Left lobe of liver (tissue), 2 donors: ENCODE measurements around the gene CCKAR. TPM values are rescaled to one million over a fixed set of nuclear protein-coding genes. Genes with fewer than 3 reads are reported as not detected.

Experiments
- ATAC-seq: fragments of 200-7000 bp; cut with Tn5 transposase; one replicate; pipeline ENCODE4 v1.9.1; 2020; ENCODE audit warnings: mild to moderate bottlenecking, moderate library complexity
- DNase-seq: peaks from one replicate; pipeline ENCODE4 v3.0.0-alpha.2; 2020; ENCODE audit warnings: low spot score
- total RNA-seq: library from RNA; stranded (reverse); gene quantifications from one replicate; pipeline ENCODE4 v1.2.1, GENCODE V29; 2021
- donor health status: DM: no; HTN: no; CAD: no; lungs with moderate emphysema.
- donor health status: DM: no; HTN: yes; CAD: no.

The CCKAR gene
- total RNA-seq, 1 donor from 2014 or later = not detected

DNA sequence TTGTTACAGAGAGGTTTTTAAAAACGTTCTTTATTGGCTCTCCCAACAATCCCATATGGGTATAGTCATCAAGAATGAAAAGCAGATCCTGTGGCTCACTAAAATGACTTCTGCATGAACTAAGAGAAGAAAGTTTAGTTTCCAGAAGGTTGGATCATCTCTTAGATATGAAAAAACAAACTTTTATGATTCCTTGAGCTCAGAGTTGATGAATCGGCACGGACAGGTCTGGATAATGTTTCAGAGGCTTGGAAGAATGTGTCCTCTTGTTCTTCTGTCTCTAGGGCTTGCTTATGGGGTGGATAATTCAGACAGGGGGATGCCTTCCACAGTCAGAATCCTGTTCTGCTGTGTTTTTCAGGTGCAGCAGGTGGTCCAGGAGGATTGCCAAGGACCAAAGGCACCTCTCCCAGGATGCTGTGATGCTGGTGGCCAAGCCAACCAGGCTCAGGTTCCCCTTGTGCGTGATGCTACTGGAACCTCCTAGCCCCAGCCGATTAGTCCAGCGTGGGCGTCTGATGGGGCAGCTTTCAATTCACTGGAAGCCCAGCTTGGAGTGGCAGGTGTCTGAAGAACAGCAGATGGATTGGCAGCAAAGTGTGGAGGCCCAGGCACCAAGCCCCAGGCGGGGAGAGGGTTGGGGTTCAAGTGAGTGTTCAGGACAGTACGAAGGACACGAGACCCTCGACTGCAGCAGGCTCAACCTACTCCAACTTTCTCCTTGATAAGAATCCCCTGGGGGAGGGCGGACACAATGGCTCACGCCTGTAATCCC is 30.3 kb downstream of the CCKAR start:
- no peak for ATAC-seq
- no peak for DNase-seq

DNA sequence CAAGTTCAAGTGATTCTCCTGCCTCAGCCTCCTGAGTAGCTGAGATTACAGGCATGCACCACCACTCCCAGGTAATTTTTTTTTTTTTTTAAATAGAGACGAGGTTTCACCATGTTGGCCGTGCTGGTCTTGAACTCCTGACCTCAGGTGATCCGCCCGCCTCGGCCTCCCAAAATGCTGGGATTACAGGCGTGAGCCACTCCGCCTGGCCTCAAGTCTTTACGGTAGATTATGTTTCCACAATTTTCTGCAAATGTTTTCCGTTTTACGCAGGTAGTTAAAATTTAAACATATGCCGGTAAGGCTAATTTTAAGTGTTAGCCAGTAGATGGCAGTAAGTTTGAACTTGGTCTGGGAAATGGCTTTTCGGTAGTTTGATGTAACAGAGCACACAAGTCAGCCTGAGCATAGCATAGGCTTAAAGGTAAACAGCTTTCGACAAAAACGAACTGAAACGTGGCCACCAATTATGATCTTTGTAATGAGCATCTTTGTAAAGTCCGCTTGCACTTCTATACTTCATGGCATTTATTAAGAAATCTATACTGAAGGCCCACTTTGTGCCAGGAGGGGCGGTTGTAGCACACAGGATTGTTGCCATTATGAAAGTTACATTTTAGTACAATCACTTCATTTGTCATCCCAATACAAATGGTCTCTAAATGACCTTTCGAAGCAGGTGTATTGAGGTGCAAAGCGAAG is 31.1 kb downstream of the CCKAR start:
- ATAC-seq = peak; percentile 96

DNA sequence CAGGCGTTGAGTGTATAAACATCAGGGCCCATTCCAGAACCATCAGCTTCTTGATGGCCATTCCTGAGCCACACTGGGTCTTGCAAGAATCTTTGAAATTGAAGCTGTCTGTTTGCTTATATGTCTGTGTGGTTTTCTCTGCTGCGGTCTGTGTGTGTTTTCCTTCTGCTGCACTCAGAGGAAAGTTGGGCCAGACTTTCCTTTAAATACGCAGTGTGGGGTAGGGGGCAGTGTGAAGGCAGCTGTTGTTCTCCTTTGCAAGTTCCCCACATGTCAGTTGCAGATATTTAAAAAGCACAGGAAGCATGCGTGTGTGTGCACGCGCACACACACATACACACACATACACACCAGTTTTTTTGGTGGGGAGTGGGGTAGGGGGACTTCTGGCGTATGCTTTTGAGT is 32.1 kb downstream of the CCKAR start:
- DNase-seq (no peak), ATAC-seq (no peak)

More for the DNA sequence above, 31.1 kb downstream of the CCKAR start:
- DNase-seq = no peak

DNA sequence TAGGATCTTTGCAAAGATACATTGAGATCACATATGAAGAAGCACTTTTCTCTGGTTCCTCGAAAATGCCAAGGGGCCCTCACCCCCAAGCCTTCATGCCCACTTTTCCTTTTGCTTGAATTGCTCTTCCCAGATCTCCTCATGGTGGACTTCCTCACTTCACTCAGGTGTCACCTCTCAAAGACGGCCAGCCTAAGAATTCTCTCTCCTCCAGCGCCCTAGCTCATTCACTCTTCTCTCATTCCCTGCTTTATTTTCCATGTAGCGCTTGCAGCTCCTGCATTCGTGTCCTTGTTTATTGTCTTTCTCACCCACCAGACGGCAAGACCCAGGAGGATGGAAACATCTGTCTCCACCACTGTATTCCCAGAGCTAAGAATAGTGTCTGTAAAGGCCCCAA is 32.9 kb downstream of the CCKAR start:
- ATAC-seq = no peak

DNA sequence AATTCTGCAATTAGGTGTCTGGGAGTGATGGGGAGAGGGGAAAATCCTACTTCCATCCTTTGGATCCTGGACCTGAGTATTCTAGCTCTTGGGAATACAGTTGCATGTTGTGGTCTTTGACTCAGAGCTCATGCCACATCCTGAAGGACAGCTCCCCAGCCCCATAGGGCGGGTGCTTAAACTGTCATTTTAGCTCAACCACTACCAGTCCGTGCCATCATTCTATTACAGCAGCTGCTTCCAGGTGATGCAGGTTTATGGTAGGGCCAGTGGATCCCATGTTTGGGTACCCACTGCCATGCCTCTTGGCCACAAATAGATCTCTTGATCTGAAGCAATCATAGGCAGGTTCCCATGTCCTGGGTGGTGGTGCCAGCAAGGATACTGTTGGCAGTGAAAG is 34.7 kb downstream of the CCKAR start:
- DNase-seq (no peak), ATAC-seq (no peak)

More for the DNA sequence above, 32.9 kb downstream of the CCKAR start:
- no peak for DNase-seq

DNA sequence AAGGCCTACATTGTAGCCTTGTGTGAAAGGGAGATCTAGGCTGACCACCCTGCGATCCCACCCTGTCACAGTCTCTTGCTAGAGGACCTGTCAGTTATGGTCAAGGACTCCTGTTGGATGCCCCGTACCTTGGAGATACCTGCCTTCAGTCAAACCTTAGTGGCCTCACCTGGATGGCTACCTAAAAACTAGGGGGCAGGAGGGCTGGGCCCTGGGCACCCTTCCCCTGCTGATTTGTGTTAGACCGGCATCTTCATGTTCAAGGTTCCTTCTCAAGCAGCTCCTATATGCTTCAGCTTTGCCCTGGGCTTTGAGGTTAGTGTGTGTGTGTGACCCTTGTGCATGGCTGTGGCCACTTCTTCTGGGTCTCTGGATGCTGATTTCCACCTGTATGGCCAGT is 35.3 kb downstream of the CCKAR start:
- DNase-seq (no peak), ATAC-seq (no peak)

GRCh38 chr4:26452565-26453531 is 37.4 kb downstream of the CCKAR start:
- no peak for DNase-seq
- ATAC-seq = no peak

GRCh38 chr4:26451597-26451996 is 38.7 kb downstream of the CCKAR start:
- no peak for ATAC-seq
- DNase-seq = no peak

- DNase-seq (no peak), ATAC-seq (no peak)
Observed at GRCh38 chr4:26450418-26450817, 39.9 kb downstream of the CCKAR start.

GRCh38 chr4:26447378-26447777 is 42.9 kb downstream of the CCKAR start:
- ATAC-seq (no peak), DNase-seq (no peak)

GRCh38 chr4:26441771-26442170 is 48.5 kb downstream of the CCKAR start:
- ATAC-seq = no peak
- no peak for DNase-seq

DNA sequence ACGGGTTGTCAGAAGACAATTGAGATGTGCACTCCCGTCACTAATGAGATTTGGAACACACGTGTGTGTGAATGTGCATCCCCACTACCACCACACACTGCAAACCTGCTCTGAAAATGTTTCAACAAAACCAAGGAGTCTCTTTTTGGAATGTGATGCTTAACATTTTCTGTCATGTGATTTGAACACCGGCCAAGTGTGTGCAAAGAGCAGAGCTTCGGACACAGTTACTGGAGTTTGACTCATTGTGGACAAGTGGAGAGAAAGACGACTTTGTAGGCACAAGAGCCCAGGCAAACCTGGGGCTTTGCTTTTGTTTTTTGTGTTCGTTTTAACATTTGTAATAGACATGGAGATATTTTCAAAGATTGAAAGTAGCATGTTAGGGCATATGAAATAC is 49.2 kb downstream of the CCKAR start:
- ATAC-seq (peak; percentile 39), DNase-seq (no peak)

DNA sequence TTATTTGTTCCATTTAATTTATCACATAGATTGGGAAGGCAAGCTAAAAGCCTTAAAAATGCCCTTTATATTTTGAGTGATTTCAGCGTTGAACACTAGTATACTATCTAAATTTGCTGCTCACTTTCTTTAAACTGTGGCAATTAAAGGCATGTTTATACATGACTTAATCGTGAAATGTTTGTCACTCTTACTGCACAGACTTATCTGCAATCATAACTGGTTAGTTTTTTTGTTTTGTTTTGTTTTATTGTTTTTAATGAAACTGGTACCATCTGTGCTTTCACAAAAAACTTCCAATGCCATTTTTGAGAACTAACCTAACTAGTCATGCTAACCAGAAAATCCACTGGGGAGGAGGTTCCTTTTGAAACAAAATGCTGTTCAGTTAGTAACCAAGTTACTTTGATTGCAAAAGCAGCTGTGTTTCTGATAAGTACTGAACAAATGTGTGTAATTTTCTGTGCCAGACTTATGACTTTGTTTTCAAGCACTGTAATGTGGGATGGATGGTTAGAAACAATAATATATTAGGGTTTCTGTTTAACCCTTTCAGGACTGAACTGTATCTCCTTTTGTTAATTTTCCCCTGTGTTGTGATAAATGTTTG is 56.1 kb downstream of the CCKAR start:
- ATAC-seq = no peak

GRCh38 chr4:26433556-26433955 is 56.7 kb downstream of the CCKAR start:
- ATAC-seq = no peak
- DNase-seq = no peak

More for the DNA sequence above, 56.1 kb downstream of the CCKAR start:
- no peak for DNase-seq

DNA sequence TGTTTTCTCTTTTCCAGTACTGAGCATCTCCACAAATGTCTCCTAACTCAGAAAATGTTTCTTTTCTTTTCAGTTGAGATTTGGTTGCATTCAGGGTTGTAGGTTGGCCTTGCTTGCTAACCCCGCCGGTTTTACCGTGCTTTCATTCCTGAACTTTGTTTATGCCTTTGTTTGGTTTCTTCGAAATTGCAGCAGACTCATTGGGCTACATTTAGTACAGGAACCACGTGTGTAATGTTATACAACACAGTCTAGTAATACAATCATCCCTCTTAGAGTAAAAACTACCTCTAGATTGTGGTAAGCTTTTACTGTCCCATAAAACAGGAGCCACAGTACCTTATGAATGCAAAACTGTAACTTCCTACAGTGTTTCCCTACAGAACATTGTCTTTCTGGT is 57.9 kb downstream of the CCKAR start:
- ATAC-seq = no peak
- no peak for DNase-seq

DNA sequence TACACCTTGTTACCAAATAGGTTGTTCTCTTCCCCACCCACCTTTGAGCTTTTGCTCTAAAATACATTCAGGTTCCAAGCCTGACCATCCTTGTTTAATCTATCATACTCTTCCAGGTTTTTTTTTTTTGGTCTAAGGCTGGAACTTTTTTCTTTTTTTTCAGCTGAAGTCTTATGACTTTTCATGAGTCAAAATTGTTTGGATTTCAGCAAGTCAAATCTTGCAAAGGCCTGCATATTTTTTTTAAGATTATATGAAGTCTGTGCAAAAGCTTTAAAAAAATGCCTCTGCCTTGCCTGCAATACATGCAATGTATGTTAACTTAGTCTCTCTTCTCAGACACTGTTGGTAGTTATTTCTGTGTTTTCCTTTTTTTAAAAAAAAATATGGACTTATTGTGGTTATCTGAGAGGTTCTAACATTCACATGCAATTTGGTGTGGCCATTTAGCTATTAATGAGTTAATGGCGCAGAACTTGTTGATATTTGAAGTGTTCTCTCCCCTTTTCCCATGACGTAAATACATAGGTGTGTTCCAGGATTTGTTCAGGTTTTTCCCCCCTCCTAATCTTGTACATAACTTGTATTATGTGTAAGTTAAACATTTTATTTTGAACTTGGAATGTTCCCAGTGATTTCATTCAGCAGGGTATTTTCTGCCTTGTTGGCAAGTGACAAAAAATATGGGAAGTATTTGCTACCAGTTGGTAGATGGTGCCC is 58.7 kb downstream of the CCKAR start:
- no peak for DNase-seq
- ATAC-seq = no peak
